GM12874 (cell line): ENCODE results near the gene CDON.

Experiments
- CTCF ChIP-seq: IDR thresholded peaks from 2 replicates; pipeline ENCODE4 v1.5.1; 2011; ENCODE audit warnings: low read depth, mild to moderate bottlenecking, control low read depth, low read length, moderate library complexity; ENCODE audit not compliant: insufficient read depth

Gene CDON

GRCh38 chr11:126002181-126002580, 60.5 kb downstream of the CDON start:
- TF ChIP-seq CTCF: no peak

GRCh38 chr11:125999234-125999880, 63.3 kb downstream of the CDON start:
- no peak for TF ChIP-seq CTCF

GRCh38 chr11:125998267-125998666, 64.4 kb downstream of the CDON start:
- TF ChIP-seq CTCF: no peak

- no peak for TF ChIP-seq CTCF
Observed at GRCh38 chr11:125995313-125995712, 67.4 kb downstream of the CDON start.

GRCh38 chr11:125994509-125994908, 68.2 kb downstream of the CDON start:
- no peak for TF ChIP-seq CTCF

- no peak for TF ChIP-seq CTCF
Observed at GRCh38 chr11:125992893-125993292, 69.8 kb downstream of the CDON start.

- no peak for TF ChIP-seq CTCF
Observed at GRCh38 chr11:125990244-125990643, 72.4 kb downstream of the CDON start.
